HepG2 (cell line): ENCODE measurements around the gene GTF2F2. TPM values are rescaled to one million over a fixed set of nuclear protein-coding genes. Genes with fewer than 3 reads are reported as not detected.

Source experiments
- ATAC-seq: fragments of 200-7000 bp; cut with Tn5 transposase; 3 replicates; pipeline ENCODE4 v1.9.1; 2020; ENCODE audit warnings: mild to moderate bottlenecking, moderate library complexity
- BruUV-seq: library from RNA; stranded (reverse); fragments of 400-500 nt; replicated peaks from 2 replicates; lab custom pipeline; 2021; lab: Mats Ljungman, UMichigan
- CTCF ChIA-PET: fragments of 300-600 bp; formaldehyde crosslinking; extraction: SDS; loops from one replicate; lab custom pipeline; 2021; ENCODE audit warnings: low total read pairs, inconsistent platforms, low intra/inter-chr PET ratio; lab: Yijun Ruan, JAX
- POLR2A ChIA-PET: fragments of 350-600 bp; sonication (Branson Sonifier 250); formaldehyde crosslinking; loops from one replicate; lab custom pipeline; 2020; ENCODE audit warnings: antibody characterized with exemption, inconsistent platforms; lab: Yijun Ruan, JAX
- DNase-seq: peaks from one replicate; pipeline ENCODE4 v3.0.0-alpha.2; 2015; ENCODE audit warnings: low spot score
- FAIRE-seq: peaks from 3 replicates; lab custom pipeline; 2011; peaks lifted over from hg19 to GRCh38; lab: Jason Lieb, UNC
- H2AFZ ChIP-seq: one replicate; pipeline ENCODE4 v1.6.1; 2011; ENCODE audit warnings: low read length, inconsistent platforms
- H3K27ac ChIP-seq: fragments of 300-600 bp; 3 replicates; pipeline ENCODE4 v1.8.0; 2011; ENCODE audit warnings: mixed run types, mild to moderate bottlenecking, mixed read lengths, low read length, inconsistent platforms; ENCODE audit not compliant: insufficient read depth; ENCODE audit errors: extremely low read length
- H3K27me3 ChIP-seq, 2 experiments: fragments of 200-600 bp in 1 of 2; 2 replicates in 1 of 2; 3 replicates in 1 of 2; pipeline versions ENCODE4 v1.6.0 to v1.8.0; 2011; ENCODE audit warnings: low read length in 2 of 2, mild to moderate bottlenecking in 2 of 2, moderate library complexity in 2 of 2, inconsistent platforms in 1 of 2; ENCODE audit not compliant: insufficient read depth in 2 of 2, control insufficient read depth in 1 of 2
- H3K36me3 ChIP-seq, 2 experiments: fragments of 200-600 bp in 1 of 2; replicated peaks in 1 of 2; 2 replicates in 1 of 2; 3 replicates in 1 of 2; pipeline versions ENCODE4 v1.5.1 to v1.8.0; 2011; ENCODE audit warnings: low read length in 2 of 2, inconsistent platforms in 1 of 2; ENCODE audit not compliant: insufficient read depth in 2 of 2, control insufficient read depth in 1 of 2
- H3K4me1 ChIP-seq: 2 replicates; pipeline ENCODE4 v1.5.1; 2012; ENCODE audit warnings: low read length, inconsistent platforms; ENCODE audit not compliant: insufficient read depth
- H3K4me2 ChIP-seq: 2 replicates; pipeline ENCODE4 v1.6.0; 2011; ENCODE audit warnings: low read depth, low read length, inconsistent platforms
- H3K4me3 ChIP-seq, 3 experiments: fragments of 200-600 bp in 1 of 3; sonication (generic), shearing (Covaris generic) in 1 of 3; replicated peaks in 1 of 3; 2 replicates each; pipeline ENCODE4 v1.5.1; 2011 to 2016; ENCODE audit warnings: low read length in 3 of 3, inconsistent platforms in 2 of 3, low read depth in 2 of 3, mild to moderate bottlenecking in 2 of 3, control low read depth in 1 of 3, mixed read lengths in 1 of 3; ENCODE audit not compliant: insufficient read depth in 1 of 3
- H3K79me2 ChIP-seq: one replicate; pipeline ENCODE4 v1.6.1; 2011; ENCODE audit warnings: low read length, inconsistent platforms; ENCODE audit not compliant: insufficient read depth
- H3K9ac ChIP-seq: 2 replicates; pipeline ENCODE4 v1.6.0; 2011; ENCODE audit warnings: mild to moderate bottlenecking, low read depth, low read length, inconsistent platforms; ENCODE audit not compliant: insufficient read depth
- H3K9me3 ChIP-seq: 2 replicates; pipeline ENCODE4 v1.5.1; 2012; ENCODE audit warnings: mild to moderate bottlenecking, low read length
- H4K20me1 ChIP-seq: 2 replicates; pipeline ENCODE4 v1.6.0; 2011; ENCODE audit warnings: inconsistent platforms, mild to moderate bottlenecking, low read length, moderate library complexity; ENCODE audit not compliant: insufficient read depth
- FOSL2 ChIP-seq: sonication (generic); formaldehyde crosslinking; IDR thresholded peaks from 2 replicates; pipeline ENCODE4 v1.4.0; 2020; ENCODE audit warnings: missing genetic modification reagents
- MAFF ChIP-seq: IDR thresholded peaks from 2 replicates; pipeline ENCODE4 v1.6.1; 2011; ENCODE audit warnings: low read depth, low read length, improper control_type of control experiment
- MAFK ChIP-seq, 2 experiments: IDR thresholded peaks in 1 of 2; conservative IDR thresholded peaks in 1 of 2; 2 replicates each; pipeline ENCODE4 v1.6.1; 2011; ENCODE audit warnings: improper control_type of control experiment in 2 of 2, low read length in 2 of 2
- NONO ChIP-seq, 2 experiments: fragments of 450-650 bp in 1 of 2; sonication (generic) in 1 of 2; formaldehyde crosslinking in 1 of 2; IDR thresholded peaks in 1 of 2; conservative IDR thresholded peaks in 1 of 2; 2 replicates each; pipeline versions ENCODE4 v1.6.1 to v1.8.0; 2017 to 2022; ENCODE audit warnings: mild to moderate bottlenecking in 1 of 2, missing genetic modification reagents in 1 of 2, moderate library complexity in 1 of 2
- POLR2A ChIP-seq, 2 experiments: IDR thresholded peaks; 2 replicates each; pipeline ENCODE4 v1.6.1; 2011; ENCODE audit warnings: low read depth in 2 of 2, low read length in 2 of 2, mild to moderate bottlenecking in 1 of 2, moderate library complexity in 1 of 2; ENCODE audit not compliant: insufficient read depth in 1 of 2
- RBM22 ChIP-seq: fragments of 200-400 bp; formaldehyde crosslinking; optimal IDR thresholded peaks from 2 replicates; pipeline ENCODE3; 2017; ENCODE audit warnings: mild to moderate bottlenecking, low read length, moderate library complexity
- SALL2 ChIP-seq: sonication (generic); formaldehyde crosslinking; IDR thresholded peaks from 2 replicates; pipeline ENCODE4 v1.8.1; 2023; ENCODE audit warnings: mild to moderate bottlenecking, missing genetic modification reagents, inconsistent platforms
- TEAD3 ChIP-seq: optimal IDR thresholded peaks from 2 replicates; pipeline ENCODE3; 2016; ENCODE audit warnings: borderline replicate concordance
- ZNF501 ChIP-seq: sonication (generic); formaldehyde crosslinking; IDR thresholded peaks from 2 replicates; pipeline ENCODE4 v1.5.1; 2020; ENCODE audit warnings: mild to moderate bottlenecking, moderate library complexity, missing genetic modification reagents
- WGBS: methylation state at CpG from one replicate; pipeline ENCODE4 v1.1.6; 2017; ENCODE audit warnings: low lambda C conversion rate; 5-methylcytosine and 5-hydroxymethylcytosine counted together
- in situ Hi-C: cut with HindIII; loops from 2 replicates; pipeline ENCODE4 v1.10.0; 2017; ENCODE audit warnings: low pct_unique_long_range_greater_than_20kb; ENCODE audit not compliant: extremely low pct_ligation_motif_present
- intact Hi-C: fragments of 100-400 bp; cut with micrococcal nuclease; formaldehyde crosslinking; loops from one replicate; pipeline ENCODE4 v1.10.0; 2022; ENCODE audit not compliant: unreplicated experiment
- polyA plus RNA-seq, 8 experiments: library from polyadenylated mRNA; depleted of rRNA in 3 of 8; stranded (reverse) in 7 of 8; unstranded in 1 of 8; fragments of >200 nt; fragmentation: Illumina TruSeq in 4 of 8; extraction: Trizol in 4 of 8; gene quantifications; 2 replicates each; pipeline versions ENCODE4 v1.2.1 to v1.2.3, GENCODE V29; 2011 to 2016; ENCODE audit warnings: low read depth in 4 of 8, missing spikeins in 1 of 8, mixed read lengths in 1 of 8; ENCODE audit not compliant: insufficient read depth in 1 of 8
- total RNA-seq, 5 experiments: library from RNA; depleted of rRNA; stranded (reverse); fragments of >200 nt; fragmentation: Illumina TruSeq; extraction: Trizol; gene quantifications; 2 replicates each; pipeline ENCODE4 v1.2.3, GENCODE V29; 2016; ENCODE audit warnings: low read depth in 1 of 5
- TF ChIP-seq, protein P1 (sequence below): sonication (generic); formaldehyde crosslinking; IDR thresholded peaks from 2 replicates; pipeline ENCODE4 v1.4.0; 2020; ENCODE audit warnings: mild to moderate bottlenecking, missing genetic modification reagents

GTF2F2 gene
- total and polyA plus RNA-seq, 2 of the 13 experiments (the other 11 are each of a cell fraction or from before 2014, with no cell fraction given), result 10.6 to 32.8 TPM

- TF ChIP-seq, protein P1, sequence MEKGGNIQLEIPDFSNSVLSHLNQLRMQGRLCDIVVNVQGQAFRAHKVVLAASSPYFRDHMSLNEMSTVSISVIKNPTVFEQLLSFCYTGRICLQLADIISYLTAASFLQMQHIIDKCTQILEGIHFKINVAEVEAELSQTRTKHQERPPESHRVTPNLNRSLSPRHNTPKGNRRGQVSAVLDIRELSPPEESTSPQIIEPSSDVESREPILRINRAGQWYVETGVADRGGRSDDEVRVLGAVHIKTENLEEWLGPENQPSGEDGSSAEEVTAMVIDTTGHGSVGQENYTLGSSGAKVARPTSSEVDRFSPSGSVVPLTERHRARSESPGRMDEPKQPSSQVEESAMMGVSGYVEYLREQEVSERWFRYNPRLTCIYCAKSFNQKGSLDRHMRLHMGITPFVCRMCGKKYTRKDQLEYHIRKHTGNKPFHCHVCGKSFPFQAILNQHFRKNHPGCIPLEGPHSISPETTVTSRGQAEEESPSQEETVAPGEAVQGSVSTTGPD (CRISPR knock-in tag), result no peak
- TF ChIP-seq MAFK (conservative IDR thresholded peaks at IDR 0.05 in 1 of 2, IDR thresholded peaks at IDR 0.05 in 1 of 2; ENCODE audit: low read length in 2 of 2) (peak in 1 of 2 experiments; percentile 24; a peak in 1 of 4 replicates), ZNF501 (CRISPR knock-in tag) (peak; percentile 21; the same call in 1 of the 2 replicates), FOSL2 (CRISPR knock-in tag) (peak; percentile 85), MAFF (0 out of 2 replicates have a peak, but pooled peaks have one; percentile 6), RBM22 (peak; percentile 65), TEAD3 (CRISPR knock-in tag) (peak; percentile 8)
Observed at GRCh38 chr13:45325806-45326205, 205.5 kb downstream of the GTF2F2 start (continued).

DNA sequence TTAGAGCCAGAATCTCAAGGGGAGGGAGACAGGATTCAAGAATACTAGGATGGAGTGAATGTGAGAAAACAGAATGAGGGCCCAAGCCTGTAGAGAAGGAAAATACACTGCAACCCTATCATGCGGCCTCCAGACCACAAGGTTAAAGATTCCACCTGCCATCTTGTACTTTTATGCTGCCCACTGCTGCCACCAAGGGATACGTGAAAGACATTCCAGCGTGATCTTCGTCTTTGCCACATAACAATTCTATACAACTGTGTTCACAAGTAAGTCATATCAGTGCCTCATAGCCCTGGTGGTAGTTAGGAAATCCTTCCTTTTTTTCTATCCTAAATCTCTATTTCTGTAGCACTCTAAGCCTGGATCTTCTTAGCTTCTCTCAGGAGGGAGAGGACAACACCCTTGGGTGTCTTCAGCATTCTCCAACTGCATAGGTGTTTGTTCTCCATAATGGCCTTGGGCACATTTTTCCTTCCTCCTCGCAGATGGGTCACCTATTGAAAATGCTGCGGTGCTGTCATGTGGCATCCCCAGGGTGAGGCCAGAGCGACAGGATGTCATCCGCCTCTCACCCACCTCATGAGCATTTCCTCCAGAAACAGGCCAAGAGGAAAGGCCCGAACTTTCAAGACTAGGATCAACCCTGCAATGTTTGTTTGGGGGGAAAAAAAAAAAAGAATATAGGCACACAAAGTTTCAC, 207.1 kb downstream of the GTF2F2 start:
- peak in 1 of 2 experiments; percentile 47; a peak in 2 of 4 replicates for TF ChIP-seq POLR2A (IDR thresholded peaks at IDR 0.05; ENCODE audit: insufficient read depth in 1 of 2, low read depth in 2 of 2, low read length in 2 of 2)
- no peak for TF ChIP-seq NONO (IDR thresholded peaks at IDR 0.05)
- TF ChIP-seq NONO (CRISPR knock-in tag; conservative IDR thresholded peaks at IDR 0.05), result 0 out of 2 replicates have a peak, but pooled peaks have one; percentile 15
- TF ChIP-seq SALL2 (CRISPR knock-in tag), result no peak
- TF ChIP-seq, all 625 proteins: peak for 2
- H3K4me1 ChIP-seq, result peaks cover 54% of the 10 kb centered on the region
- H3K27ac ChIP-seq, result no peak overlapping the region
- intact Hi-C loops, result loop anchor here (5.0 kb wide), 1 partner anchor 65 kb away; no protein-coding TSS in a partner anchor
- ChIA-PET POLR2A (interaction anchor here (7.2 kb wide), 1 partner anchor 14 kb away, joined by 73 read pairs; the partner anchor contains the start of gene TPT1), CTCF (no interaction called here)
- H3K27me3 ChIP-seq, result no peaks in the 10 kb centered on the region
- H3K9me3 ChIP-seq, result no peaks in the 10 kb centered on the region
- no peak for FAIRE-seq
- DNase-seq, result no peak
- no peak overlapping the region for H3K4me2 ChIP-seq
- BruUV-seq, result no TSS peak
- ATAC-seq, result no peak
- in situ Hi-C loops, result no loop called here
- no peak overlapping the region for H2AFZ ChIP-seq
- H3K9ac ChIP-seq, result no peak overlapping the region
- no peak overlapping the region for H3K4me3 ChIP-seq
- no peaks in the 10 kb centered on the region for H4K20me1 ChIP-seq
- H3K79me2 ChIP-seq, result no peaks in the 10 kb centered on the region
- 68% methylated on average over 9 of the region's 9 CpGs for WGBS
- no peaks in the 10 kb centered on the region for H3K36me3 ChIP-seq
